K562 (cell line): ENCODE results near the gene TMEM242. TPM values are rescaled to one million over a fixed set of nuclear protein-coding genes. Genes with fewer than 3 reads are reported as not detected.

ENCODE experiments used
- ATAC-seq: fragments of 200-7000 bp; cut with Tn5 transposase; 3 replicates; pipeline ENCODE4 v1.9.1; 2020; ENCODE audit warnings: moderate library complexity
- BruUV-seq: library from RNA; stranded (reverse); fragments of 400-500 nt; replicated peaks from 2 replicates; lab custom pipeline; 2021; lab: Mats Ljungman, UMichigan
- CTCF ChIA-PET: fragments of 300-600 bp; formaldehyde crosslinking; extraction: SDS; loops from one replicate; lab custom pipeline; 2021; ENCODE audit warnings: low intra/inter-chr PET ratio; lab: Yijun Ruan, JAX
- POLR2A ChIA-PET: fragments of 300-600, 350-650 bp; sonication (Branson Sonifier 250); formaldehyde crosslinking; extraction: SDS; loops from one replicate; lab custom pipeline; 2021; ENCODE audit warnings: antibody characterized with exemption, inconsistent platforms; lab: Yijun Ruan, JAX
- DNase-seq, 4 experiments: peaks; one replicate each; pipeline versions ENCODE4 v3.0.0 to v3.0.0-alpha.2; 2011 to 2018; ENCODE audit warnings: low spot score in 3 of 4, mixed read lengths in 3 of 4; ENCODE audit errors: extremely low read depth in 1 of 4
- FAIRE-seq: peaks from 2 replicates; lab custom pipeline; 2011; peaks lifted over from hg19 to GRCh38; lab: Jason Lieb, UNC
- H2AFZ ChIP-seq: 2 replicates; pipeline ENCODE4 v1.6.0; 2011; ENCODE audit warnings: low read depth, low read length, control low read depth, inconsistent platforms
- H3K27ac ChIP-seq: fragments of 200-600 bp; 3 replicates; pipeline ENCODE4 v1.8.0; 2011; ENCODE audit warnings: low read depth, mild to moderate bottlenecking, control low read depth, inconsistent platforms, low read length, moderate library complexity, mixed read lengths; ENCODE audit errors: extremely low read depth
- H3K27me3 ChIP-seq, 2 experiments: fragments of 300-600 bp in 1 of 2; 2 replicates in 1 of 2; 3 replicates in 1 of 2; pipeline versions ENCODE4 v1.6.0 to v1.8.0; 2011; ENCODE audit warnings: inconsistent platforms in 2 of 2, low read length in 2 of 2, mild to moderate bottlenecking in 1 of 2, mixed read lengths in 1 of 2, moderate library complexity in 1 of 2; ENCODE audit not compliant: control insufficient read depth in 2 of 2, insufficient read depth in 2 of 2
- H3K36me3 ChIP-seq: fragments of 300-600 bp; 3 replicates; pipeline ENCODE4 v1.8.0; 2011; ENCODE audit warnings: mild to moderate bottlenecking, low read length, inconsistent platforms; ENCODE audit not compliant: control insufficient read depth, insufficient read depth
- H3K4me1 ChIP-seq, 2 experiments: fragments of 200-600 bp in 1 of 2; replicated peaks in 1 of 2; 2 replicates in 1 of 2; 3 replicates in 1 of 2; pipeline versions ENCODE4 v1.5.1 to v1.8.0; 2011; ENCODE audit warnings: inconsistent platforms in 2 of 2, low read length in 2 of 2, mild to moderate bottlenecking in 1 of 2, mixed read lengths in 1 of 2, moderate library complexity in 1 of 2; ENCODE audit not compliant: control insufficient read depth in 2 of 2, insufficient read depth in 2 of 2
- H3K4me2 ChIP-seq: 2 replicates; pipeline ENCODE4 v1.6.1; 2011; ENCODE audit warnings: low read length, control low read depth, inconsistent platforms, mixed read lengths; ENCODE audit not compliant: insufficient read depth
- H3K4me3 ChIP-seq: fragments of 200-600 bp; sonication (generic), shearing (Covaris generic); 2 replicates; pipeline ENCODE4 v1.5.1; 2016; ENCODE audit warnings: control low read depth, inconsistent platforms
- H3K79me2 ChIP-seq: fragments of 200-600 bp; 3 replicates; pipeline ENCODE4 v1.8.0; 2011; ENCODE audit warnings: low read length, inconsistent platforms; ENCODE audit not compliant: control insufficient read depth, insufficient read depth
- H3K9ac ChIP-seq, 2 experiments: 2 replicates each; pipeline versions ENCODE4 v1.6.0 to v1.6.1; 2011; ENCODE audit warnings: low read depth in 2 of 2, low read length in 2 of 2, control low read depth in 1 of 2, inconsistent platforms in 1 of 2, mild to moderate bottlenecking in 1 of 2, mixed read lengths in 1 of 2; ENCODE audit not compliant: insufficient read depth in 1 of 2
- H3K9me1 ChIP-seq: one replicate; pipeline ENCODE4 v1.6.0; 2011; ENCODE audit warnings: inconsistent platforms, mild to moderate bottlenecking, low read length, moderate library complexity; ENCODE audit not compliant: control insufficient read depth, insufficient read depth
- H3K9me3 ChIP-seq: replicated peaks from 2 replicates; pipeline ENCODE4 v1.5.1; 2011; ENCODE audit warnings: low read depth, low read length, inconsistent platforms; ENCODE audit not compliant: control insufficient read depth, insufficient read depth
- H4K20me1 ChIP-seq: replicated peaks from 2 replicates; pipeline ENCODE4 v1.6.1; 2011; ENCODE audit warnings: low read length, inconsistent platforms, mixed read lengths; ENCODE audit not compliant: control insufficient read depth, insufficient read depth
- FOXA3 ChIP-seq, 2 experiments: fragments of 450-650 bp in 1 of 2; sonication (generic) in 1 of 2; formaldehyde crosslinking; IDR thresholded peaks in 1 of 2; conservative IDR thresholded peaks in 1 of 2; 2 replicates each; pipeline versions ENCODE4 v1.4.0 to v1.8.0; 2020 to 2022; ENCODE audit warnings: mild to moderate bottlenecking in 2 of 2, missing genetic modification reagents in 1 of 2
- RFX1 ChIP-seq: fragments of 450-650 bp; IDR thresholded peaks from 2 replicates; pipeline ENCODE4 v1.6.1; 2016; ENCODE audit warnings: mild to moderate bottlenecking, moderate library complexity
- SETDB1 ChIP-seq: IDR thresholded peaks from one replicate; pipeline ENCODE4 v1.6.1; 2012; ENCODE audit warnings: low read length, control low read depth, inconsistent platforms
- THRA ChIP-seq: fragments of 450-650 bp; IDR thresholded peaks from 2 replicates; pipeline ENCODE4 v1.6.1; 2017; ENCODE audit warnings: mild to moderate bottlenecking, moderate library complexity
- ZNF212 ChIP-seq: fragments of 450-650 bp; formaldehyde crosslinking; IDR thresholded peaks from 2 replicates; pipeline ENCODE4 v1.4.0; 2020; ENCODE audit warnings: mild to moderate bottlenecking
- ZNF318 ChIP-seq, 2 experiments: fragments of 450-650 bp; IDR thresholded peaks; 2 replicates each; pipeline ENCODE4 v1.6.1; 2016; ENCODE audit warnings: mild to moderate bottlenecking in 2 of 2, borderline replicate concordance in 1 of 2, low read depth in 1 of 2, moderate library complexity in 1 of 2
- WGBS: fragments of 100-300 bp; shearing (Covaris generic); methylation state at CpG from one replicate; pipeline ENCODE4 v1.1.6; 2016; ENCODE audit warnings: low coverage, mixed read lengths; ENCODE audit not compliant: insufficient coverage; ENCODE audit errors: missing lambda C conversion rate; 5-methylcytosine and 5-hydroxymethylcytosine counted together
- in situ Hi-C: fragments of 300-500 bp; cut with MboI; formaldehyde crosslinking; loops from 4 replicates; pipeline ENCODE4 v1.15.0; 2018; ENCODE audit warnings: inconsistent platforms, mixed read lengths
- intact Hi-C: fragments of 100-400 bp; cut with micrococcal nuclease; formaldehyde crosslinking; loops from 2 replicates; pipeline ENCODE4 v1.14.2; 2022
- polyA plus RNA-seq, 8 experiments: library from polyadenylated mRNA; depleted of rRNA in 4 of 8; stranded (reverse) in 5 of 8; unstranded in 3 of 8; fragments of >200 nt; fragmentation: Nextera tagmentation in 2 of 8; fragmentation: Illumina TruSeq in 1 of 8; extraction: Ambion mirVana in 2 of 8; extraction: Trizol in 1 of 8; gene quantifications; 2 replicates each; pipeline versions ENCODE4 v1.2.1 to v1.2.3, GENCODE V29; 2011 to 2014; ENCODE audit warnings: inconsistent platforms in 1 of 8, missing spikeins in 1 of 8
- total RNA-seq, 7 experiments: library from RNA; depleted of rRNA in 6 of 7; stranded (reverse); fragments of >200 nt in 6 of 7; fragmentation: Illumina TruSeq in 2 of 7; extraction: Trizol in 2 of 7; gene quantifications; 2 replicates each; pipeline versions ENCODE4 v1.2.1 to v1.2.3, GENCODE V29; 2011 to 2021; ENCODE audit warnings: low replicate concordance in 1 of 7

The TMEM242 gene
- total and polyA plus RNA-seq, 9 of the 15 experiments (the other 6 are each of a cell fraction or from before 2014, with no cell fraction given), result 9.5 to 35.3 (median 16.5) TPM

GRCh38 chr6:157326979-157327378 is 3.7 kb upstream of the TMEM242 start (continued):
- TF ChIP-seq THRA (no peak), SETDB1 (no peak), ZNF212 (CRISPR knock-in tag) (no peak), FOXA3 (CRISPR knock-in tag; conservative IDR thresholded peaks at IDR 0.05 in 1 of 2, IDR thresholded peaks at IDR 0.05 in 1 of 2) (peak in 1 of 2 experiments; percentile 65; a peak in 2 of 4 replicates)

- 31% methylated on average over 9 of the region's 9 CpGs for WGBS
- CTCF ChIA-PET, result no interaction called here
- in situ Hi-C loops, result no loop called here
- no peak for TF ChIP-seq ZNF318 (IDR thresholded peaks at IDR 0.05; ENCODE audit: borderline replicate concordance in 1 of 2, low read depth in 1 of 2)
- TF ChIP-seq RFX1, result peak; percentile 24; the same call in 1 of the 2 replicates
Measured at GRCh38 chr6:157325069-157325805, 1.9 kb upstream of the TMEM242 start.

More at GRCh38 chr6:157325069-157325805, 1.9 kb upstream of the TMEM242 start:
- H4K20me1 ChIP-seq, result 0 out of 2 replicates have a peak, but pooled peaks cover 4% of the 10 kb centered on the region
- H2AFZ ChIP-seq, result peak overlapping the region; percentile 36; the same call in 1 of the 2 replicates
- peaks cover 10% of the 10 kb centered on the region for H3K36me3 ChIP-seq
- POLR2A ChIA-PET, result interaction anchor here (0.8 to 5.3 kb wide), 5 partner anchors 8 to 341 kb away, joined by 3 to 68 read pairs (median 13); no protein-coding TSS in a partner anchor
- H3K9me3 ChIP-seq, result no peaks in the 10 kb centered on the region
- FAIRE-seq (no peak), ATAC-seq (no peak), DNase-seq (no peak)
- no peaks in the 10 kb centered on the region for H3K27me3 ChIP-seq
- no peak overlapping the region; the same call in 1 of the 2 replicates for H3K4me2 ChIP-seq
- no peak overlapping the region for H3K4me3 ChIP-seq
- BruUV-seq, result no TSS peak
- peaks cover 19% of the 10 kb centered on the region for H3K79me2 ChIP-seq
- peaks cover 8 to 20% of the 10 kb centered on the region in 2 experiments for H3K4me1 ChIP-seq
- no peak overlapping the region for H3K9ac ChIP-seq
- intact Hi-C loops, result no loop called here
- no peaks in the 10 kb centered on the region for H3K9me1 ChIP-seq
- no peak overlapping the region for H3K27ac ChIP-seq
